K562 (cell line): ENCODE results near the gene BCAR1.

ENCODE experiments used
- CTCF ChIP-seq, 3 experiments: IDR thresholded peaks in 2 of 3; conservative IDR thresholded peaks in 1 of 3; 2 replicates each; pipeline ENCODE4 v1.5.1; 2011 to 2012; ENCODE audit warnings: low read length in 3 of 3, mild to moderate bottlenecking in 3 of 3, control low read depth in 2 of 3, improper control_type of control experiment in 1 of 3, inconsistent platforms in 1 of 3, low read depth in 1 of 3, mixed read lengths in 1 of 3, moderate library complexity in 1 of 3; ENCODE audit not compliant: insufficient read depth in 2 of 3
- EZH2 ChIP-seq: IDR thresholded peaks from 2 replicates; pipeline ENCODE4 v1.6.1; 2012; ENCODE audit warnings: low read depth, mild to moderate bottlenecking, inconsistent platforms, low read length, borderline replicate concordance
- KAT2B ChIP-seq: IDR thresholded peaks from one replicate; pipeline ENCODE4 v1.6.1; 2012; ENCODE audit warnings: low read depth, mild to moderate bottlenecking, control low read depth, inconsistent platforms, low read length, moderate library complexity
- KLF6 ChIP-seq: fragments of 250-450 bp; sonication (Bioruptor Pico); IDR thresholded peaks from 2 replicates; pipeline ENCODE4 v1.4.0; 2020; ENCODE audit warnings: mild to moderate bottlenecking, moderate library complexity, borderline replicate concordance
- TCF7 ChIP-seq: sonication (generic); IDR thresholded peaks from 2 replicates; pipeline ENCODE4 v1.6.1; 2016; ENCODE audit warnings: antibody characterized with exemption, borderline replicate concordance

- TF ChIP-seq KAT2B = no peak
- no peak for TF ChIP-seq EZH2
- no peak for TF ChIP-seq KLF6 (CRISPR knock-in tag)
- TF ChIP-seq TCF7 = no peak
- no peak for TF ChIP-seq CTCF (IDR thresholded peaks at IDR 0.05 in 2 of 3, conservative IDR thresholded peaks at IDR 0.05 in 1 of 3; ENCODE audit: insufficient read depth in 2 of 3, low read depth in 1 of 3, low read length in 3 of 3)
Observed at GRCh38 chr16:75208242-75208825, 43.1 kb downstream of the BCAR1 start.
